Psoas muscle (tissue), 8 donors: ENCODE results near the gene HSPG2. TPM values are rescaled to one million over a fixed set of nuclear protein-coding genes. Genes with fewer than 3 reads are reported as not detected.
"Not testable (repeated sequence)": the region's sequence is repeated elsewhere in the genome, so short reads cannot be mapped to it uniquely, and the experiment has no call there.

Experiments
- ATAC-seq, 4 donors: fragments of 200-7000 bp; cut with Tn5 transposase; one replicate each; pipeline ENCODE4 v1.9.1; 2020; ENCODE audit warnings: moderate library complexity in 3 of 4, mild to moderate bottlenecking in 2 of 4
- DNase-seq, 2 donors: peaks; one replicate each; pipeline ENCODE4 v3.0.0-alpha.2; 2020
- H3K27ac ChIP-seq: fragments of 200-600 bp; one replicate; pipeline ENCODE4 v1.8.0; 2022
- H3K27me3 ChIP-seq, 3 donors: fragments of 200-600 bp in 1 of 3; one replicate each; pipeline versions ENCODE4 v1.6.1 to v1.8.0; 2013 to 2022; ENCODE audit warnings: low read length in 2 of 3, mild to moderate bottlenecking in 2 of 3, moderate library complexity in 1 of 3; ENCODE audit not compliant: insufficient read depth in 3 of 3
- H3K36me3 ChIP-seq, 2 donors: fragments of 200-600 bp in 1 of 2; one replicate each; pipeline versions ENCODE4 v1.6.1 to v1.8.0; 2013 to 2022; ENCODE audit warnings: low read depth in 1 of 2, mild to moderate bottlenecking in 1 of 2, moderate library complexity in 1 of 2; ENCODE audit not compliant: insufficient read depth in 1 of 2
- H3K4me1 ChIP-seq: fragments of 200-600 bp; one replicate; pipeline ENCODE4 v1.8.0; 2022
- H3K4me3 ChIP-seq: fragments of 200-600 bp; one replicate; pipeline ENCODE4 v1.8.0; 2022; ENCODE audit warnings: mild to moderate bottlenecking
- H3K9me3 ChIP-seq: fragments of 200-600 bp; one replicate; pipeline ENCODE4 v1.8.0; 2022
- WGBS, 3 donors: extraction: QIAGEN DNeasy Blood & Tissue Kit; methylation state at CpG; one replicate each; pipeline versions ENCODE4 v1.1.6 to v1.1.7; 2013; 5-methylcytosine and 5-hydroxymethylcytosine counted together
- intact Hi-C, 2 donors: fragments of 100-400 bp; cut with DNase I; formaldehyde crosslinking; loops; one replicate each; pipeline versions ENCODE4 v1.11.0 to v1.14.2; 2022
- polyA plus RNA-seq, 3 donors: library from polyadenylated mRNA; stranded (reverse); fragments of 200-250 nt; gene quantifications; one replicate each; pipeline ENCODE4 v1.2.3, GENCODE V29; 2013
- total RNA-seq, 4 donors: library from RNA; stranded (reverse); fragmentation: NEBNext Ultra II Directional in 2 of 4; extraction: Animal tissue kit (Norgen Biotek cat#: 25700) in 2 of 4; gene quantifications; one replicate each; pipeline versions ENCODE4 v1.2.1 to v1.2.4, GENCODE V29; 2021 to 2023
- TF ChIP-seq, protein P1 (sequence below): fragments of 200-600 bp; IDR thresholded peaks from one replicate; pipeline ENCODE4 v1.8.0; 2022; ENCODE audit warnings: antibody characterized with exemption
- donor health status: healthy with polysubstance abuse.
- donor health status: DM: no; HTN: no; CAD: no; lungs with moderate emphysema.
- donor health status: Bipolar disorder and iron deficiency.
- donor health status: healthy.
- donor health status: DM: yes; HTN: yes; CAD: no.
- donor health status: DM: no; HTN: no; CAD: no.
- donor health status: DM: no; HTN: no; CAD: no.
- donor health status: DM: yes; HTN: yes; CAD: no.

The HSPG2 gene
- total and polyA plus RNA-seq, 7 donors: 24.5 to 168 (median 102) TPM

DNA sequence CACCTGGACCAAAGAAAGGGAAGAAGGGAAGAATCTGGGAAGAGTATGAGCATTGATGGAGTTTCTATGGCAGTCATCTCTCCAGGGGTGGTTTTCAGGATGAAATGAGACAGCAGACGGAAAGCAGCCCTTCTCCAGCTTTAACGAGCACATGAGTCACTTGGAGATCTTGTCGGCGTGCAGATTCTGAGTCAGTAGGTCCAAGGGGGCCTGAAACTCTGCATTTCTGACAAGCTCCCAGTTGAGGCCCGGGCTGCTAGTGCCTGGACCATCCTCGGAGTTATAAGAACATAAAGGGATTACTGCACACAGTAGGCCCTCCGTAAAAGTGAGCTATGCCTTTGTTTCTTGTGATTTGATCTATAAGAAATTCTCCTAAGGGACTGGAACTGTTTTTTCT is 17.6 kb downstream of the HSPG2 start:
- intact Hi-C loops: no loop called here
- H3K27me3 ChIP-seq: peaks cover 0 to 2% (median 0%) of the 10 kb centered on the region in 3 donors
- H3K4me3 ChIP-seq: no peak overlapping the region
- no peaks in the 10 kb centered on the region for H3K9me3 ChIP-seq
- no peaks in the 10 kb centered on the region for H3K36me3 ChIP-seq
- peak overlapping the region; percentile 52 for H3K27ac ChIP-seq
- H3K4me1 ChIP-seq: peaks cover 52% of the 10 kb centered on the region
- ATAC-seq (peak; percentile 20 to 41 (median 28)), DNase-seq (no peak)
- 71 to 80% (median 73%) methylated on average over 7 of the region's 7 CpGs for WGBS, 3 donors
- TF ChIP-seq, protein P1, sequence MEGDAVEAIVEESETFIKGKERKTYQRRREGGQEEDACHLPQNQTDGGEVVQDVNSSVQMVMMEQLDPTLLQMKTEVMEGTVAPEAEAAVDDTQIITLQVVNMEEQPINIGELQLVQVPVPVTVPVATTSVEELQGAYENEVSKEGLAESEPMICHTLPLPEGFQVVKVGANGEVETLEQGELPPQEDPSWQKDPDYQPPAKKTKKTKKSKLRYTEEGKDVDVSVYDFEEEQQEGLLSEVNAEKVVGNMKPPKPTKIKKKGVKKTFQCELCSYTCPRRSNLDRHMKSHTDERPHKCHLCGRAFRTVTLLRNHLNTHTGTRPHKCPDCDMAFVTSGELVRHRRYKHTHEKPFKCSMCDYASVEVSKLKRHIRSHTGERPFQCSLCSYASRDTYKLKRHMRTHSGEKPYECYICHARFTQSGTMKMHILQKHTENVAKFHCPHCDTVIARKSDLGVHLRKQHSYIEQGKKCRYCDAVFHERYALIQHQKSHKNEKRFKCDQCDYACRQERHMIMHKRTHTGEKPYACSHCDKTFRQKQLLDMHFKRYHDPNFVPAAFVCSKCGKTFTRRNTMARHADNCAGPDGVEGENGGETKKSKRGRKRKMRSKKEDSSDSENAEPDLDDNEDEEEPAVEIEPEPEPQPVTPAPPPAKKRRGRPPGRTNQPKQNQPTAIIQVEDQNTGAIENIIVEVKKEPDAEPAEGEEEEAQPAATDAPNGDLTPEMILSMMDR: no peak

DNA sequence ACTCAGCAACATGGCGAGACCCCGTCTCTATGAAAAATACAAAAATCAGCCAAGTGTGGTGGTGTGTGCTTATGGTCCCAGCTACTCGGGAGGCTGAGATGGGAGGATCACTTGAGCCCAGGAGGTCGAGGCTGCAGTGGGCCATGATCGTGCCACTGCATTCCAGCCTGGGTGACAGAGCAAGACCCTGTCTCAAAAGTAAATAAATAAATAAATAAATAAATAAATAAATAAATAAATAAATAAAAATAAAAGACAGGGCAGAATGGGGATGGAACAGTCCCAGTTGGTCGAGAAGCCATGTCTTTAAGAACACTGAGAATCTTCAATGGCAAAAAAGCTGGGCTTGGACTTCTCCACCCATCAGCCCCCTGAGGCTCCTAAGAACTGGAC is 19.9 kb downstream of the HSPG2 start:
- DNase-seq, H3K9me3 ChIP-seq, ATAC-seq, H3K4me3 ChIP-seq, H3K27me3 ChIP-seq, H3K27ac ChIP-seq, H3K36me3 ChIP-seq, intact Hi-C loops: not testable (repeated sequence)
- H3K4me1 ChIP-seq: peaks cover 58% of the 10 kb centered on the region
- 70 to 91% (median 74%) methylated on average over 6 of the region's 6 CpGs for WGBS, 3 donors

DNA sequence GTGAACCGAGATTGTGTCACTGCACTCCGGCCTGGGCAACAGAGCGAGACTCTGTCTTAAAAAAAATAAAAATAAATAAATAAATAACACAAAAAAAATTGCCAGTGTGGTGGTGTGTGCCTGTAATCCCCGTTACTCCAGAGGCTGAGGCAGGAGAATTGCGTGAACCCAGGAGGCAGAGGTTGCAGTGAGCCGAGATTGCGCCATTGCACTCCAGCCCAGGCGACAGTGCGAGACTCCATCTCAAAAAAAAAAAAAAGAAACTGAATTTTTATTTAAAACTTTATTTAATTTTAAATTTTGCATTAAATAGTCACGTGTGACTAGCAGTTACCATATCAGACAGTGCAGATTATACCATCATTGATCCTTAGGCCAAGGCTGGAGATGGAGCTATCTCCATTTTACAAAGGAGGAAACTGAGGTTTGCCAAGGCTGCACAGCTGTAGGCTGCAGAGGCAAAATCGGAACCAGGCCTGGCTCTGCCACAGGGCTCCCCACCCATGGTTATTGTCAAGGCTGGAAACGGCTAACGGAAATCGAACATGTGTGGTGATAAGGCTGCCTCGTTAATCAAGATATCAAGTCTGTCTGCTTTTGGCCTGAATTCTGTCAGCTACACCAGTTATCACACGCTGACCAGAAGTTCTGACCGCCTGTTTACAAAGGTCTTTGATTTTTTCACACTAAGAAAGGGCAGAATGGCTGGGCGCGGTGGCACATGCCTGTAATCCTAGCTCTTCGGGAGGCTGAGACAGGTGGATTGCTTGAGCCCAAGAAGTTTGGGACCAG is 20.5 kb downstream of the HSPG2 start:
- no peak overlapping the region for H3K4me3 ChIP-seq
- TF ChIP-seq, protein P1: no peak
- H3K4me1 ChIP-seq: peaks cover 58% of the 10 kb centered on the region
- H3K9me3 ChIP-seq: no peaks in the 10 kb centered on the region
- peaks cover 0 to 2% (median 0%) of the 10 kb centered on the region in 3 donors for H3K27me3 ChIP-seq
- H3K36me3 ChIP-seq: no peaks in the 10 kb centered on the region
- peak overlapping the region; percentile 87 for H3K27ac ChIP-seq
- ATAC-seq: no peak
- WGBS, 3 donors: 71 to 77% (median 73%) methylated on average over 20 of the region's 20 CpGs
- intact Hi-C loops: no loop called here
- no peak for DNase-seq

DNA sequence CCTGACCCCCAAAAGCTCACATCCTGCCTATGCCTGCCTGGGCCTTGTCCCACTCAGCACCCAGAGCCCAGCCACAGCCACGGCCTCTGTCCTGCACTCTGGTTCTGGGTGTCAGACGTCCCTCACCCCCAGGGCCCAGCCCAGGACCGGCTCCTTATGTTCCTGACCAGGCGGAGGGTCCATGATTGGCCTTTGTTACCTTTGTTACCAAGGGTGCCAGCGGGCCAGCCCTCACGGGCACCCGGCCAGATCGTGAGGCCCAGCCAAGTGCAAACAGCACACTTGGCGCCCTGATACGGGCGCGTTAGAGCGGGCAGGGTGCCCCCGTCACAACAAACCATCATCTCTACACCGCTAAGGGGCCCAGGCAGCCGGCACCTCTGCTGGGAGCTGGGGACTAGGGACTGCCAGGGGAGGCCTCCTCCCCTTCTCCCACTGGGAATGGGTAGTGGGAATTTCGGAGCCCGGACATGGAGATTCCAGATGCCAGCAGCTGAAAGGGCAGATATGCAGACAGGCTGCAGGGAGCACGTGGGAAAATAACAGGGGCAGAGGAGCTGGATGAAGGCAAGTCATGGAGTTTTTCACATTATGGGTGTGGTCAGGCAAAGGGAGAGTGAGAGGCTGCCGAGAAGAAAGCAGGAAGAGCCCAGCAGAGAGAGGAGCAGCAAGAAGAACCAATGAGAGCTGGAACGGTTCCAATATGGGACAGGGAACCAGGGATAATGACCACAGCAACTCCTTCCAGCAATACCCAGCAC is 22.1 kb downstream of the HSPG2 start:
- no peak for ATAC-seq
- Histone ChIP-seq H3K4me1 (peaks cover 60% of the 10 kb centered on the region), H3K27ac (peak overlapping the region; percentile 87), H3K36me3 (no peaks in the 10 kb centered on the region), H3K4me3 (no peak overlapping the region), H3K9me3 (no peaks in the 10 kb centered on the region), H3K27me3 (peaks cover 0 to 2% (median 0%) of the 10 kb centered on the region in 3 donors)
- WGBS, 3 donors: 27 to 50% (median 32%) methylated on average over 21 of the region's 21 CpGs
- intact Hi-C loops: loop anchor here in 1 of 2 donors (2.0 kb wide), 1 partner anchor 20 kb away; no protein-coding TSS in a partner anchor
- DNase-seq: peak in 1 of 2 donors; percentile 44
- TF ChIP-seq, protein P1: no peak

DNA sequence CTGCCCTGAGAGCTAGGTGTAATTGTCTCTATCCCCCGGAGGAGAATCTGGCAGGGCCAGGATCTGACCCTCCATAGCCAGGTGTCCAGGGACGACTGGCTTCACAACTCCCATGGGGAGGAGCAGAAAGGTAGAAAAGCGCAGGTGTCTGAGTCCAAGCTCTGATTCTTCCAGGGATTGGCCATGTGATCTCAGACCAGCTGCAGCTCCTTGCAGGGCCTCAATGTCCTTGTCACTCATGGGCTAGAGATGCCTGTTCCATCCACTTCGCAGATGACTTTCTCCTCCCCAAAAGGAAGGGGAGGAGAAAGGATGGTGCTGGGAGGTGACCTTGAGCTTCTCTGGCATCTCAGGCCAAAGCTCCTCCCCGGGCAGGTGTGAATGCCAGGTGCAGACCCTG is 22.7 kb downstream of the HSPG2 start:
- Histone ChIP-seq H3K4me3 (no peak overlapping the region), H3K36me3 (no peaks in the 10 kb centered on the region), H3K9me3 (no peaks in the 10 kb centered on the region), H3K27me3 (peaks cover 0 to 2% (median 0%) of the 10 kb centered on the region in 3 donors), H3K4me1 (peaks cover 61% of the 10 kb centered on the region), H3K27ac (peak overlapping the region; percentile 87)
- TF ChIP-seq, protein P1: no peak
- ATAC-seq: no peak
- DNase-seq: no peak
- intact Hi-C loops: loop anchor here in 1 of 2 donors (2.0 kb wide), 1 partner anchor 20 kb away; no protein-coding TSS in a partner anchor
- WGBS, 3 donors: 55 to 59% (median 57%) methylated on average over 5 of the region's 5 CpGs
